ENCODE measurements around the gene PDGFB. TPM values are rescaled to one million over a fixed set of nuclear protein-coding genes. Genes with fewer than 3 reads are reported as not detected.

Gene PDGFB
- total and polyA plus RNA-seq, 9 of the 15 experiments (the other 6 are each of a cell fraction or from before 2014, with no cell fraction given) = 0.07 to 4.0 (median 0.48) TPM; not detected in 1

- H3K27ac ChIP-seq (ENCODE audit: extremely low read depth, low read depth, low read length) = no peak overlapping the region
- H3K4me3 ChIP-seq = peak overlapping the region; percentile 31
- H3K4me1 ChIP-seq (replicated peaks in 1 of 2; ENCODE audit: control insufficient read depth in 2 of 2, insufficient read depth in 2 of 2, low read length in 2 of 2) = peaks cover 22 to 61% of the 10 kb centered on the region in 2 experiments; a peak in 4 of 5 replicates
- peak overlapping the region; percentile 63; the same call in 1 of the 2 replicates for H3K4me2 ChIP-seq (ENCODE audit: insufficient read depth, low read length)
- intact Hi-C loops (cut with micrococcal nuclease) = loop anchor here (10.0 kb wide), 1 partner anchor 61 kb away; no protein-coding TSS in a partner anchor
- no peaks in the 10 kb centered on the region for H3K9me3 ChIP-seq (replicated peaks; ENCODE audit: control insufficient read depth, insufficient read depth, low read depth, low read length)
- BruUV-seq (replicated peaks) = no TSS peak
- no peaks in the 10 kb centered on the region for H4K20me1 ChIP-seq (replicated peaks; ENCODE audit: control insufficient read depth, insufficient read depth, low read length)
- TF ChIP-seq, protein P1, sequence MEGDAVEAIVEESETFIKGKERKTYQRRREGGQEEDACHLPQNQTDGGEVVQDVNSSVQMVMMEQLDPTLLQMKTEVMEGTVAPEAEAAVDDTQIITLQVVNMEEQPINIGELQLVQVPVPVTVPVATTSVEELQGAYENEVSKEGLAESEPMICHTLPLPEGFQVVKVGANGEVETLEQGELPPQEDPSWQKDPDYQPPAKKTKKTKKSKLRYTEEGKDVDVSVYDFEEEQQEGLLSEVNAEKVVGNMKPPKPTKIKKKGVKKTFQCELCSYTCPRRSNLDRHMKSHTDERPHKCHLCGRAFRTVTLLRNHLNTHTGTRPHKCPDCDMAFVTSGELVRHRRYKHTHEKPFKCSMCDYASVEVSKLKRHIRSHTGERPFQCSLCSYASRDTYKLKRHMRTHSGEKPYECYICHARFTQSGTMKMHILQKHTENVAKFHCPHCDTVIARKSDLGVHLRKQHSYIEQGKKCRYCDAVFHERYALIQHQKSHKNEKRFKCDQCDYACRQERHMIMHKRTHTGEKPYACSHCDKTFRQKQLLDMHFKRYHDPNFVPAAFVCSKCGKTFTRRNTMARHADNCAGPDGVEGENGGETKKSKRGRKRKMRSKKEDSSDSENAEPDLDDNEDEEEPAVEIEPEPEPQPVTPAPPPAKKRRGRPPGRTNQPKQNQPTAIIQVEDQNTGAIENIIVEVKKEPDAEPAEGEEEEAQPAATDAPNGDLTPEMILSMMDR (IDR thresholded peaks at IDR 0.05 in 2 of 3, conservative IDR thresholded peaks at IDR 0.05 in 1 of 3; ENCODE audit: insufficient read depth in 2 of 3, low read depth in 1 of 3, low read length in 3 of 3) = 0 out of 6 replicates have a peak, but pooled peaks of 1 of the 3 experiments have one; percentile 3
- peak in 1 of 2 experiments; percentile 12 for TF ChIP-seq E2F6 (IDR thresholded peaks at IDR 0.05; ENCODE audit: borderline replicate concordance in 1 of 2, extremely low read depth in 1 of 2, insufficient read depth in 1 of 2, insufficient read length in 1 of 2, low read depth in 1 of 2, low read length in 1 of 2, poor library complexity in 1 of 2, severe bottlenecking in 1 of 2)
- TF ChIP-seq CCNT2 (IDR thresholded peaks at IDR 0.05; ENCODE audit: borderline replicate concordance, extremely low read depth, insufficient read length, low read depth, low read length) = peak; percentile 5
- TF ChIP-seq FOXJ2 (tag; IDR thresholded peaks at IDR 0.05) = no peak
- TF ChIP-seq PCBP1 (IDR thresholded peaks at IDR 0.05; ENCODE audit: low read depth, low read length, poor library complexity, severe bottlenecking) = peak; percentile 10
- TF ChIP-seq SP1 (CRISPR knock-in tag; IDR thresholded peaks at IDR 0.05) = no peak
- no peak for TF ChIP-seq CREBBP (IDR thresholded peaks at IDR 0.05; ENCODE audit: low read depth, low read length)
- no peaks in the 10 kb centered on the region for H3K9me1 ChIP-seq (ENCODE audit: control insufficient read depth, insufficient read depth, low read length)
- no peak for FAIRE-seq
- H3K36me3 ChIP-seq (ENCODE audit: control insufficient read depth, insufficient read depth, low read length) = no peaks in the 10 kb centered on the region
- H3K27me3 ChIP-seq (ENCODE audit: control insufficient read depth in 2 of 2, insufficient read depth in 2 of 2, low read length in 2 of 2) = peaks cover 0 to 4% of the 10 kb centered on the region in 2 experiments; a peak in 2 of 5 replicates
- in situ Hi-C loops (cut with MboI) = no loop called here
- no peak for ATAC-seq
- 2% methylated on average over 8 of the region's 30 CpGs for WGBS (ENCODE audit: insufficient coverage, low coverage, missing lambda C conversion rate)
- H3K79me2 ChIP-seq (ENCODE audit: control insufficient read depth, insufficient read depth, low read length) = no peaks in the 10 kb centered on the region; the same call in 2 of the 3 replicates
- POLR2A ChIA-PET = interaction anchor here (0.7 kb wide), 1 partner anchor 11 kb away, joined by 3 read pairs; no protein-coding TSS in a partner anchor
- DNase-seq (ENCODE audit: extremely low read depth in 1 of 4, low spot score in 3 of 4) = peak in 1 of 4 experiments; percentile 51
- CTCF ChIA-PET (ENCODE audit: low intra/inter-chr PET ratio) = no interaction called here
- H3K9ac ChIP-seq (ENCODE audit: insufficient read depth in 1 of 2, low read depth in 2 of 2, low read length in 2 of 2) = peak overlapping the region in 1 of 2 experiments; percentile 71; a peak in 2 of 4 replicates
- H2AFZ ChIP-seq (ENCODE audit: low read depth, low read length) = peak overlapping the region; percentile 50
Measured at GRCh38 chr22:39244136-39244495, 666 bp downstream of the PDGFB start.

Measured in K562 (cell line).